NCI-H2171 treated with DMSO at 0.1 percent for 48 hours (cell line): ENCODE results near the gene ZNF813.
A peak's percentile ranks its signal among the peaks of the same experiment; 100 is the strongest.
"Not testable (repeated sequence)": the region's sequence is repeated elsewhere in the genome, so short reads cannot be mapped to it uniquely, and the experiment has no call there.

Experiments
- DNase-seq: peaks from one replicate; lab custom pipeline; 2025; lab: John Stamatoyannopoulos, UW

Gene ZNF813

DNA sequence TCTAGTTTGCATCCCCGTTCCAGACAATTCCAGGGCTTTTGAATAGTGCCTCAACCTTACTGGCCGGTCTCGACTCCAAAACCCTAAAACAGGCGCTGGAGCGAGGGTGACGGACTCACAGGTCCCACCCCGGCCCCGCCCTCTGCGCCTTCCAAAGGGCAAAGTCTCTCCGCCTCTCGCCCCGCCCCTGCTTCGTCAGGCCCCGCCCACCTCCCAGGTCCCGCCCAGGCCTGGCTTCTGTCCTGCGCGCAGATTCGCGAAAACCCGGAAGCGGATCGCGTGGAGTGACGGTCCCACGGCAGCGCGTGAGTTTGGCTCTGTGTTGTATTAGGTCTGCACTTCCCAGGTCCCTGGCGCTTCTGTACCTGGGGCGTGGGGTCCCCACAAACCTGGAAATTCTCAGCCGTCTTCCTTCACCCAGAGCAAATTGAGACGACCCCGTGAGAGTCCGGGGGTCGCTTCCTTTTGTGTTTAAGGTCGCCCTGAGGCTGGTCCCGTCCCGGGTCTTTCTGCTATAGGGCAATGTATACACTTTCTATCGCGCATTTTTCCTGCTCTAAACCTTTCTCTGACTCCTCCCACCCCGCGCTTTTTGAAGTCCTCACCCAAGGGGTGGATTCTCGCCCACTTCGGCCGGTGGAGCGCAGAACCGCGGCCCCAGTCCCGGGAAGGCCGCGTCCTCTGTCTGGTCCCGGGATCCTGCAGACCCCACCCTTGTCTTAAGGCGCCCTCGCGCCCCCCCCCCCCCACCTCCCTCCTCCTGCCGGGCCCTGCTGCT is at the start of gene ZNF813:
Gene ZNF813 (plus strand): TSS at position 249 of the 778 bp plus-strand sequence. CDS start 16,090 bp downstream, outside the sequence.
- DNase-seq = peak; percentile 57

- DNase-seq = not testable (repeated sequence)
Observed at GRCh38 chr19:53420520-53421315, 46.8 kb upstream of the ZNF813 start.

DNA sequence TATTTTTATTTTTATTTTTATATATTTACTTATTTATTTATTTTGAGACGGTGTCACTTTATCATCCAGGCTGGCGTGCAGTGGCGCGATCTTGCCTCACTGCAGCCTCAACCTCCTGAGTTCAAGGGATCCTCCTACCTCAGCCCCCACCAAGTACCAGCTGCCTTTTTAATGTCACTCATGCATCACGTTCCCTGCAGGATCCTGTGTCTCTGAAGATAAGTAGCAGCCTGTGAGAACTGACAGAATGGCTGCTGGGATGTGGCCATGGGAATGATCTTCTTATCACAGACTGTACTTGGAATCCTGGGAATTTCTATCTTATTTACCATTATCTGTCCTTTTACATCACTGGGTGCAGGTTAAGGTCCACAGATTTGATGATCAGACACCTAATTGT is 45.0 kb upstream of the ZNF813 start:
- DNase-seq = no peak

DNA sequence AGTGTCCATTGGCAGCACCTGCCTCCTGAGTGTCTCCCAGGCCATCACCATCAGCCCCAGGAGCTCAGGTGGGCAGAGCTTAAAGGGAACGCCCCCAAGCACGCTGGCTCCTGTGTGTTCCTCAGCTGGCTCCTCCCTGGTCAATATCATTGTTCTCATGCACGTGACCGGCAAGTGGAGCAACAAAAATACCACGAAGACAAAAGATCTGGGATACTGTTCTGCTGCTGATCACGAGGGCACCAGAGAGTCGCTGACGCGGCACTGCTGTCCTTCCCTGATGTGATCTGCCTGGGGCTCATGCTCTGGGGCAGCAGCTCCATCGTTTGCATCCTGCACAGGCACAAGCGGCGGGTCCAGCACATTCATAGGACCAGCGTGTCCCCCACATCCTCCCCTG is 44.5 kb upstream of the ZNF813 start:
- not testable (repeated sequence) for DNase-seq

DNA sequence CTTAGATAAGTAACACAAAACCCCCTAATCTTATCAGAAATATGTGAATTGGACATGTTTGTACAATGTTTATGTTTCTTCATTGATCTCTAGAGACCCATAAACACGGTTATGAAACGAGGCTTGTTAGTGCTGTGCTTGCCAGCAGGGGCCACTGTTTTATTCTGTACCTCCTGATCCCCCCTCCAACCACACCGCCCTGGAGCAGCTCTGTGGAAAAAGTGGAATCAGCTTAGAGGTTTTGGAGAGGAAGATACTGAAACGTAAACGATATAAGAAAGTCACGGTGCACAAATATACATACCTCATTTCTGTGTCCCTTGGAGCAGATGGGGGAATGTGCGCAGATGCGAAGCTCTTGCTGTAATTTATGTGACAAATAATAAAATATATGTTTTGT is 43.9 kb upstream of the ZNF813 start:
- not testable (repeated sequence) for DNase-seq

- no peak for DNase-seq
Observed at GRCh38 chr19:53424968-53425597, 42.5 kb upstream of the ZNF813 start.

DNA sequence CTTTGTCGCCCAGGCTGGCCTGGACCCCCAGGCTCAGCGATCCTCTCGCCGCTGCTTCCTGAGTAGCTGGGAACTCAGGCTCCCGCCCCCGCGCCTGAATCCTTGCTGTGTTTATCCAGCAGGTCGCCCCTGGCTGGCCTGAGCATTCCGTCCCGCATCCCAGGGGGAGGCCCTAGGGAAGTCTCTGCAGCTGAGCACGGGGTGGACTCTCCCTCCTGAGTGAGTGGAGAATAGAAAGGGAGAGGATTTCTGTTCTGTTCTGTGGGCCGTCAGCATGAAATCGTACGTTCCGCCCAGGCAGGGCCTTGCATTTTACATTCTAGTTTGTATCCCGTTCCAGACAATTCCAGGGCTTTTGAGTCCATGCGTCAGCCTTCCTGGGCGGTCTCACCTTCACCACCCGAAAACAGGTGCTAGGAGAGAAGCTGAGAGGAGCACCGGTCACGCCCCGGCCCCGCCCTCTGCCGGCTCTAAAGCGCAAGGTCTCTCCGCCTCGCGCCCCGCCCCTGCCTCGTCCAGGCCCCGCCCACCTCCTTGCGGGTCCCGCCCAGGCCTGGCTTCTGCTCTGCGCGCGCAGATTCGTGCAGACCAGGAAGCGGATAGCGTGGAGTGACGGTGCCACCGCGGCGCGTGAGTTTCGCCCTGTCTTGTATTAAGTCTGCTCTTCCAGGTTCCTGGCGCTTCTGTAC is 36.0 kb upstream of the ZNF813 start, which contains the start of gene ZNF761:
Gene ZNF761 (plus strand): TSS at position 586 of the 689 bp plus-strand sequence. CDS start 15,285 bp downstream, outside the sequence.
- peak; percentile 89 for DNase-seq

DNA sequence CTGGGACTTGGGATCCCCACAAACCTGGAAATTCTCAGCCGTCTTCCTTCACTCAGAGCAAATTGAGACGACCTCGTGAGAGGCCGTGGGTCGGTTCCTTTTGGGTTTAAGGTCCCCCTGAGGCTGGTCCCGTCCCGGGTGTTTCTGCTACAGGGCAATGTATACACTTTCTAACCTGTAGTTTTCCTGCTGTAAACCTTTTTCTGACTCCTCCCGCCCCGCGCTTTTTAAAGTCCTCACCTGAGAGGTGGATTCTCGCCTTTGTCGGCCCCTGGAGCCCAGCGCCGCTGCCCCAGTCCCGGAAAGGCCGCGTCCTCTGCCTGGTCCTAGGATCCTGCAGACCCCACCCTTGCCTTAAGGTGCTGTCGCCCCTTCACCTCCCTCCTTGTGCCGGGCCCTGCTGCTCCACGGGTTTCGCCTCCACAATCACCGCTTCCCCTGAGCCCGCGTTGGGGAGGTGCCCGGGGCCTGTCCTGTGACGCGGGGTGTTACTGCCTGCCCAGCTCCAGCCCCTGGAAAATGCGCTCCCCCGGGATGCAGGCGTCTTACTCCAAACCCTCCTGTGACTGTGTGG is 35.4 kb upstream of the ZNF813 start:
- no peak for DNase-seq

DNA sequence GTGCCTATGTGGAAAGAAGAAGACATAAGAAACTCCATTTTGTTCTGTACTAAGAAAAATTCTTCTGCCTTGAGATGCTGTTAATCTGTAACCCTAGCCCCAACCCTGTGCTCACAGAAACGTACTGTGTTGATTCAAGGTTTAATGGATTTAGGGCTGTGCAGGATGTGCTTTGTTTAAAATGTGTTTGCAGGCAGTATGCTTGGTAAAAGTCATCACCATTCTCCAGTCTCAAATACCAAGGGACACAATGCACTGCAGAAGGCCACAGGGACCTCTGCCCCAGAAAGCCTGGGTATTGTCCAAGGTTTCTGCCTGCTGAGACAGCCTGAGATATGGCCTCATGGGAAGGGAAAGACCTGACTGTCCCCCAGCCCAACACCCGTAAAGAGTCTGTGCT is 23.7 kb upstream of the ZNF813 start:
- not testable (repeated sequence) for DNase-seq

DNA sequence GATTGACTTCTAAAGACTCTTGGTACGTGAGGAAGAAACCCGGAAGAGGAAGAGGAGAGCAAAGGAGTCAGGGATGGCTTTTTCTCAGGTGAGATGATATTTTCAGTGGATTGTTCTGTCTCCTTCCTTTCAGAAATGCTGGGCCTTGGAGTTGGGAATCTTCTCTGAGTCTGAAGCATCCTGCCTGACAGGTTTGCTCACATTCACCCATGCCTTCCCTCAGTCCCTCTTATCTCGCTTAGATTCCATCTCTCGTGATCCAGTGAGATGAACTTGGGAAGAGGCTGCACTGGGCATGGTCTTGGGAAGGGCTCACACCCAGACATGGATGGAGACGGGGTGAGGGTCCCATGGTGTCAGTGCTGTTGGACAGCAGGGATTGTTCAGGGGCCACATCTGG is 20.3 kb upstream of the ZNF813 start:
- DNase-seq = not testable (repeated sequence)

DNA sequence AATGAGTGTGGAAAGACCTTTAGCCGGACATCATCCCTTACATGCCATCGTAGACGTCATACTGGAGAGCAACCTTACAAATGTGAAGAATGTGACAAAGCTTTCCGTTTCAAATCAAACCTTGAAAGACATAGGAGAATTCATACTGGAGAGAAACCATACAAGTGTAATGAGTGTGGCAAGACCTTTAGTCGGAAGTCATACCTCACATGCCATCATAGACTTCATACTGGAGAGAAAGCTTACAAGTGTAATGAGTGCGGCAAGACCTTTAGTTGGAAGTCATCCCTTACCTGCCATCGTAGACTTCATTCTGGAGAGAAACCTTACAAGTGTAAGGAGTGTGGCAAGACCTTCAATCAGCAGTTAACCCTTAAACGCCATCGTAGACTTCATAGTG is 11.7 kb upstream of the ZNF813 start:
- no peak for DNase-seq

- DNase-seq = not testable (repeated sequence)
Observed at GRCh38 chr19:53460131-53460721, 7.3 kb upstream of the ZNF813 start.

- DNase-seq = no peak
Observed at GRCh38 chr19:53461866-53462265, 5.7 kb upstream of the ZNF813 start.

GRCh38 chr19:53462861-53463260 is 4.7 kb upstream of the ZNF813 start:
- DNase-seq = no peak

DNA sequence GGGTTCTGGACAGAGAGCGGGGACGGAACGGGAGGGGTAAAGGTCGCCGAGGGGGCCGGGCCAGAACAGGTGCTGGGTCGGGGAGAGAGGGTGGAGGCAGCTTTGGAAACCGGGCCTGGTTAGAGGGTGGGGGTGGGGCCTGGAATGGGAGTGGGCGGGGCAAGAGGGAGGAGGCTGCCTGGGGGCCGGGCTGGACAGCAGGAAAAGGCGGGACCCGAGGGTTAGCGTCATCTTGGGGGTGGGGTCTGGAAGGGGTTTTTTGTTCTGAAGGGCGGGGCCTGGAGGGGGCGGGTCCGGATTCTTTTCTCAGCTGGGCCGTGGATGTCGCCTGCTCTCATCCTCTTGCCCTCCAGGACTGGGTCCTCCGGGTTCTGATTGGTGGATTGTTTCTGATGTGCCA is 4.3 kb upstream of the ZNF813 start:
- DNase-seq = no peak

GRCh38 chr19:53466726-53467484 is 628 bp upstream of the ZNF813 start:
- DNase-seq = no peak

DNA sequence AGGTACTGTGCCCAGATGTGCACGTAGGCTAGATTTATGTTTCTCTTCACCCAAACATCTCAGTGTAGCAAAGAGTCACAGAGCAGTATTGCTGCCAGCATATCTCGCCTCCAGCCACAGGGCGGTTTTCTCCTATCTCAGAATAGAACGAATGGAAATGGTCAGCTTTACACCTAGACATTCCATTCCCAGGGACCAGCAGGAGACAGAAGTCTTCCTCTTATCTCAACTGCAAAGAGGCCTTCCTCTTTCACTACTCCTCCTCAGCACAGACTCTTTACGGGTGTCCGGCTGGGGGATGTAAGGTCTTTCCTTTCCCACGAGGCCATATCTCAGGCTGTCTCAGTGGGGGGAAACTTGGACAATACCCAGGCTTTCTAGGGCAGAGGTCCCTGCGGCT is 1.1 kb downstream of the ZNF813 start:
- DNase-seq = not testable (repeated sequence)

DNA sequence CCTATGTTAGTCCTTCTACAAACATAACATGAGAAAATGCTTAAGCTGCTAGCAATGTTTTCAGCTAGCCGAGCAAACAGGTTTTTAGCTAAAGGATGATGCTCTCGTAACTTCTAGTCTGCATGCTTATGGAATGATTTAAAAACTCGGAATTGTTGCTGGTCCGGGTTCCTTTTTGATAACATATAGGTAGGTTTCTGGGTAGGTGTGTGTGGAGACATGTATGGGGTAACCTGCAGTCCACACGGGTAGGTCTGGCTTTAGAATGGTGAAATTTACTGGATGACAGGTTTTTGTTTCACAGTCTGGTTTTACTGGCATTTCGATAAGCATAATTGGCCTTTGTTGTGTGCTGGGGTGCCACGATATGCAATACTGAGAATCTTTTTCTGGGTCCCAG is 4.4 kb downstream of the ZNF813 start:
- DNase-seq = no peak

- not testable (repeated sequence) for DNase-seq
Observed at GRCh38 chr19:53474832-53475231, 7.3 kb downstream of the ZNF813 start.

DNA sequence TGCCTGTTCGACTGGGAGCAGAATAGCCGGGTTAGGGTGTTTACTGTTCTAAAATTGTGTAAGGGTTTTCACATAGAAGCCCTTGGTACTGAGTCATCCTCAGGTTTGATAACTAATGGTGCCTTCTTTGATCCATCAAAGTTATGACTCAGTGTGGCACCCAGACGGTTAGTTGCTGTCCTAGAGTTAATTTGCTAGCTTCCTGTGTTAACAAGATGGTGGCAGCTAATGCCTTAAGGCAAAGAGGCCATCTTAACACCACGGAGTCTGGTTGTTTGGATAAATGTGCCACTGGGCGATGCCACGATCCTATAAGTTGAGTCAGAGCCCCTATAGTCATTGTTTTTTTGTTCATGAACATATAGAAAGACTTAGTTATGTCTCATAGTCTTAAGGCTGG is 7.9 kb downstream of the ZNF813 start:
- not testable (repeated sequence) for DNase-seq
